H1 (cell line): ENCODE results near the gene RECK.

ENCODE experiments used
- CEBPB ChIP-seq: IDR thresholded peaks from 2 replicates; pipeline ENCODE4 v1.6.1; 2012; ENCODE audit warnings: low read depth, low read length
- EZH2 ChIP-seq: fragments of 200-600 bp; sonication (generic); IDR thresholded peaks from 2 replicates; pipeline ENCODE4 v1.7.1; 2012; ENCODE audit warnings: low read depth, mild to moderate bottlenecking, moderate library complexity, low read length, inconsistent platforms; ENCODE audit not compliant: severe bottlenecking
- HDAC6 ChIP-seq: IDR thresholded peaks from one replicate; pipeline ENCODE4 v1.7.1; 2012; ENCODE audit warnings: low read depth, mild to moderate bottlenecking, inconsistent platforms, low read length, moderate library complexity
- JUN ChIP-seq: IDR thresholded peaks from 2 replicates; pipeline ENCODE4 v1.6.1; 2011; ENCODE audit warnings: low read depth, mild to moderate bottlenecking, improper control_type of control experiment, low read length
- JUND ChIP-seq: IDR thresholded peaks from 2 replicates; pipeline ENCODE4 v1.6.1; 2011; ENCODE audit warnings: mild to moderate bottlenecking, improper control_type of control experiment, low read length
- KDM1A ChIP-seq: fragments of 200-600, 300-600 bp; sonication (generic); IDR thresholded peaks from 2 replicates; pipeline ENCODE4 v1.7.1; 2016; ENCODE audit warnings: mild to moderate bottlenecking, low read length, borderline replicate concordance
- POLR2A ChIP-seq, 2 experiments: IDR thresholded peaks; 1 replicate in 1 of 2; 2 replicates in 1 of 2; pipeline ENCODE4 v1.6.1; 2011; ENCODE audit warnings: low read depth in 2 of 2, low read length in 2 of 2, mild to moderate bottlenecking in 2 of 2; ENCODE audit errors: control extremely low read depth in 1 of 2
- POLR2AphosphoS5 ChIP-seq: IDR thresholded peaks from 2 replicates; pipeline ENCODE4 v1.6.1; 2011; ENCODE audit warnings: low read depth, low read length
- RAD21 ChIP-seq, 2 experiments: IDR thresholded peaks in 1 of 2; conservative IDR thresholded peaks in 1 of 2; 2 replicates each; pipeline ENCODE4 v1.6.1; 2011; ENCODE audit warnings: low read depth in 2 of 2, low read length in 2 of 2, improper control_type of control experiment in 1 of 2, inconsistent platforms in 1 of 2, mild to moderate bottlenecking in 1 of 2, moderate library complexity in 1 of 2
- RNF2 ChIP-seq: fragments of 200-900, 300-1000 bp; sonication (generic); IDR thresholded peaks from 2 replicates; pipeline ENCODE4 v1.7.1; 2016; ENCODE audit warnings: borderline replicate concordance, low read depth, mild to moderate bottlenecking, antibody characterized with exemption, low read length; ENCODE audit not compliant: poor library complexity, severe bottlenecking; ENCODE audit errors: missing control alignments
- TCF12 ChIP-seq: IDR thresholded peaks from 2 replicates; pipeline ENCODE4 v1.6.1; 2011; ENCODE audit warnings: low read depth, mild to moderate bottlenecking, low read length
- ZNF274 ChIP-seq: IDR thresholded peaks from 2 replicates; pipeline ENCODE4 v1.7.0; 2012; ENCODE audit warnings: low read length, borderline replicate concordance; ENCODE audit errors: extremely low read depth
- TF ChIP-seq, protein P1 (sequence below), 3 experiments: IDR thresholded peaks; 1 replicate in 2 of 3; 2 replicates in 1 of 3; pipeline versions ENCODE4 v1.5.1 to v1.6.1; 2011; ENCODE audit warnings: low read length in 3 of 3, mild to moderate bottlenecking in 3 of 3, inconsistent platforms in 2 of 3, low read depth in 1 of 3, moderate library complexity in 1 of 3; ENCODE audit not compliant: insufficient read depth in 1 of 3; ENCODE audit errors: control extremely low read depth in 1 of 3
- TF ChIP-seq, protein P2 (sequence below): IDR thresholded peaks from 2 replicates; pipeline ENCODE4 v1.6.1; 2011; ENCODE audit warnings: low read depth, mild to moderate bottlenecking, low read length; ENCODE audit not compliant: insufficient read depth

DNA sequence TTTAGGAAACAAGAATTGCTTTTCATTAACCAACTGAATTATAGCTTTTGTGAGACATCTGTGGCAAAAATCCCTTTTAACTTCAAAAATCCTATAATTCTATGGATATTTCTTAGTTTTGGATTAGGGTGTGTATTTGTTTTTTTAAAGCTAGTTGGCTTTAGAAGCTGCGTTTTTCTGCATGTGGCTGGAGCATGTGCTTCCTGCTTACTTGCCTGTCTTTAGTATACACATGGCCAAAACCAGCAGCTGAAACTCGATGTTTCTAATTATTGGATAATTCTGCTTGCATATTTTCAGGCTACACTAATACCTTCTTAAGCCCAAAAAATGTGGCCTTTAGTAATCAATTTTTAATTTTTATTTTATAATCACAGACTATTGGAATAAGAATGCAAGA is 8.9 kb downstream of the RECK start:
- TF ChIP-seq POLR2A (IDR thresholded peaks at IDR 0.05; ENCODE audit: control extremely low read depth in 1 of 2, low read depth in 2 of 2, low read length in 2 of 2) (no peak), RNF2 (no peak), CEBPB (no peak), TCF12 (no peak), JUN (no peak), HDAC6 (no peak), POLR2AphosphoS5 (no peak), KDM1A (no peak), RAD21 (IDR thresholded peaks at IDR 0.05 in 1 of 2, conservative IDR thresholded peaks at IDR 0.05 in 1 of 2; ENCODE audit: low read depth in 2 of 2, low read length in 2 of 2) (no peak), EZH2 (no peak), ZNF274 (no peak), JUND (no peak)
- TF ChIP-seq, protein P1, sequence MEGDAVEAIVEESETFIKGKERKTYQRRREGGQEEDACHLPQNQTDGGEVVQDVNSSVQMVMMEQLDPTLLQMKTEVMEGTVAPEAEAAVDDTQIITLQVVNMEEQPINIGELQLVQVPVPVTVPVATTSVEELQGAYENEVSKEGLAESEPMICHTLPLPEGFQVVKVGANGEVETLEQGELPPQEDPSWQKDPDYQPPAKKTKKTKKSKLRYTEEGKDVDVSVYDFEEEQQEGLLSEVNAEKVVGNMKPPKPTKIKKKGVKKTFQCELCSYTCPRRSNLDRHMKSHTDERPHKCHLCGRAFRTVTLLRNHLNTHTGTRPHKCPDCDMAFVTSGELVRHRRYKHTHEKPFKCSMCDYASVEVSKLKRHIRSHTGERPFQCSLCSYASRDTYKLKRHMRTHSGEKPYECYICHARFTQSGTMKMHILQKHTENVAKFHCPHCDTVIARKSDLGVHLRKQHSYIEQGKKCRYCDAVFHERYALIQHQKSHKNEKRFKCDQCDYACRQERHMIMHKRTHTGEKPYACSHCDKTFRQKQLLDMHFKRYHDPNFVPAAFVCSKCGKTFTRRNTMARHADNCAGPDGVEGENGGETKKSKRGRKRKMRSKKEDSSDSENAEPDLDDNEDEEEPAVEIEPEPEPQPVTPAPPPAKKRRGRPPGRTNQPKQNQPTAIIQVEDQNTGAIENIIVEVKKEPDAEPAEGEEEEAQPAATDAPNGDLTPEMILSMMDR (IDR thresholded peaks at IDR 0.05; ENCODE audit: control extremely low read depth in 1 of 3, insufficient read depth in 1 of 3, low read depth in 1 of 3, low read length in 3 of 3), result no peak
- TF ChIP-seq, protein P2, sequence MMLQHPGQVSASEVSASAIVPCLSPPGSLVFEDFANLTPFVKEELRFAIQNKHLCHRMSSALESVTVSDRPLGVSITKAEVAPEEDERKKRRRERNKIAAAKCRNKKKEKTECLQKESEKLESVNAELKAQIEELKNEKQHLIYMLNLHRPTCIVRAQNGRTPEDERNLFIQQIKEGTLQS, result no peak
